Activated CD4-positive, alpha-beta T cell treated with anti-CD3 and anti-CD28 coated beads for 48 hours (primary cell): ENCODE results near the gene PARD3.
"Not testable (repeated sequence)": the region's sequence is repeated elsewhere in the genome, so short reads cannot be mapped to it uniquely, and the experiment has no call there.

Source experiments
- DNase-seq: peaks from one replicate; pipeline ENCODE4 v3.0.0-alpha.2; 2020

Gene PARD3

DNA sequence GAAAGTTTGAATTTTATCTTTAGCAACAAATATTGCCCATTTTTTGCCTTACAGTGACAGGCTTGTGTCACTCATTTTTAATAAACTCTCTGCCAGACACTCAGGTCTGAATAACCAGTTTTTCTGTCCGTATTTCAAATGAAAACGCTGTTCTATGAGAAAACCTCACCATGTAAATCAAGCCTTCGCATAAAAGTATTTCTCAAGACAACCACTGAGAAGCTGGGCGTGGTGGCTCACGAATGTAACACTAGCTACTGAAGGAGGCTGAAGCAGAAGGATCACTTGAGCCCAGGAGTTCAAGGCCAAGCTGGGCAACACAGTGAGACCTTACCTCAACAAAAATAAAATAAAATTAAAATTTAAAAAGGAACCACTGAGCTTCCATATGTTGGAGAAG, 339.3 kb downstream of the PARD3 start:
- no peak for DNase-seq

- no peak for DNase-seq
Observed at GRCh38 chr10:34475274-34475646, 339.8 kb downstream of the PARD3 start.

GRCh38 chr10:34474555-34475273, 340.4 kb downstream of the PARD3 start:
- no peak for DNase-seq

GRCh38 chr10:34474009-34474376, 341.1 kb downstream of the PARD3 start:
- no peak for DNase-seq

DNA sequence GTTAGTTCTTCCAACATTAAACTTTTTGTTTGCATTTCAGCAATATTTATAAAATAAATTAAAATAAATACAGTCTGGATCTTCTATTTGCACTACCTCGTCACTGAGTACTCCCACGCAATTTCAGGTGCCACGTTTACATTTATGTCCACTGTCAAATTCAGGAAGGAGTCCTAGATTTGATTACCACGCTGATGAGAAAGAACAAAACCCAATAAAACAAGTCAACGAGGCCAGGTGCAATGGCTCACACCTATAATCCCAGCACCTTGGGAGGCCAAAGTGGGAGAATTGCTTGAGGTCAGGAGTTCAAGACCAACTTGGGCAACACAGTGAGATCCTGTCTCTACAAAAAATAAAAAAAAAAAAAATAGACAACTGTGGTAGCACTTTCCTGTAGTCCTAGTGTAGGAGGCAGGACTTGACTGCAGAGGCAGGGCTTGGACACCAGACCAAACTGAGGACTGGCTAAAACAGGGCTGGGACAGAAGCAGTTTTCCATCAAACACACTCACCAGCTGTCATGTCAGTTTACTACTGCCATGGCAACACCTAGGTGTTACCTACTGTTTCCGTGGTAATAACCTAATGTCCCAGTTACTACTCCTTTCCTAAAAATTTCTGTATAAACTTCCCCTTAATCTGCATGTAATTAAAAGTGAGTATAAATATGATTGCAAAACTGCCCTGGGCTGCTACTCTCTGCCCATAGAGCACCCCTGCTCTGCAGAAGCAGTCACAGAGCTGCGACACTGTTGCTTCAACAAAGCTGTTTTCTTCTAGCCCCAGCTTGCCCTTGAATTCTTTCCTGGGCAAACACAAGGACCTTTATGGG, 341.7 kb downstream of the PARD3 start:
- DNase-seq, result no peak

DNA sequence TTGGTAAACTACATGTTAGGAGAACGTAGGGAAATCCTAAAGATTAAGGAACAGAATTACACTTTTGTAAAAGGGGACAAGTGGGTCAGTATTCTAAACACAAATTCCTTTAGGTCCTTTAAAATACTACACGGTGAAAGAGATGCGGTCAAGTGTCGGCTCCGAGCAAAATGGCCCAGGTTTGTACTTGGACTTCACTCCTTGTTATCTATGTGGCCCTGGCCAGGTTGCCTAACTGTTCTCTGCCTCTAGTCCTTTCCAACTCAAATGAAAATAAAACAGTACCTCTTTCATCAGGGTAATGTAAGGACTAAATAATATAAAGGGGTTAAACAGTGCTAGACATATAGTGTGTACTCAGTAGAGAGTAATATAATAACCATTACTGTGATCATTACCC, 344.8 kb downstream of the PARD3 start:
- no peak for DNase-seq

DNA sequence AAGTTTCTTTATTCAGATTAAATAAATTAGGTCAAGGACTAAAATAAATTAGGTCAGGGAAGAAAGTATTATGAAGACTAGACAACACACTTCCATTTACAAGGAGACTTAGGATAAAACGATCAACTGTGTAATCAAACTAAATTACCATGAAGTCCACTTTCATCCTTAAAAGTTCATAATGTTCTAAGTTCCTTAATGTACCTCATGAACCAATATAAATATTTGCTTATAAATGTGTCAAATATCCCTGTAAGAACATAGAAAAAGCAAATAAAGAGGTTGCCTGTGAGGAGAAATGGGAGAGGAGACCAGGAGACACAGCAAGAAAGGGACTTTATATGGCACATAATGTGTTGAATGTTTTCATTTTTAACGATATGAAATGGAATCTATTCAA, 345.6 kb downstream of the PARD3 start:
- no peak for DNase-seq

DNA sequence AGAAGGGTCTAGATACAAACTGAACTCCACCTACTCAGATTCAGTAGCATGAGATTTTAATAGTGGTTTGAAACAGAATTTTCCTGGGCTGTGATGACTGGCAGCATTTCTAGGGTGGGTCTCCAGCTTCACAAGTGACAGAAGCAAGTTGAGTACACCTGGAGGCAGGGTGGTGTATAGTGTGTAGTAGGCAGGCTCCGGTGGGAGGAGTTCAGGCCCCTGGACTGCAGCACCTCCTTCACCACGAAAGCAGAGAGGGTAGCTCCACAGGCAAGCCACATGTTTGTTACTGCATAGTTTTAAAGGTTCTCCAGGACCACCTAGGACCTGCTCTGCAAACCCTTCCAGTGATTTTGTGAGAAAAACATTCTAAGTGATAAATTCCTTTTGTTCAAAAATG, 347.2 kb downstream of the PARD3 start:
- no peak for DNase-seq

- no peak for DNase-seq
Observed at GRCh38 chr10:34467364-34467763, 347.7 kb downstream of the PARD3 start.

GRCh38 chr10:34465678-34466077, 349.4 kb downstream of the PARD3 start:
- DNase-seq, result no peak

DNA sequence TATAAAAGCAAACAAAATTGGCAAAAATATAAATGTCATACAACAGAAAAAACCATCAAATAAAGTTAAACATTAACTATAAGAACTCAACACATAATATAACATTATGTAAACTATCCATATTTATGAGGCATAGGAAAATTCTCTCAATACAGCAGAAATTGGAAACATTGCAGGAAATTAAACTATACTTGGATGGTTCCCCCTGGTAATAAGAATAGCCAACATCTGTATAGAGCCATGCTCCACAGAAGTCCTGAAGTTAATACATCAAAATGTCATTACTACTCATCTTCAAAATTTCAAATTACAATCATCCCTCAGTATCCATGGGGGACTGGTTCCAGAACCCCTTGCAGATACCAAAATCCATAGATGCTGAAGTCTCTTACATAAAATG, 350.5 kb downstream of the PARD3 start:
- no peak for DNase-seq

DNA sequence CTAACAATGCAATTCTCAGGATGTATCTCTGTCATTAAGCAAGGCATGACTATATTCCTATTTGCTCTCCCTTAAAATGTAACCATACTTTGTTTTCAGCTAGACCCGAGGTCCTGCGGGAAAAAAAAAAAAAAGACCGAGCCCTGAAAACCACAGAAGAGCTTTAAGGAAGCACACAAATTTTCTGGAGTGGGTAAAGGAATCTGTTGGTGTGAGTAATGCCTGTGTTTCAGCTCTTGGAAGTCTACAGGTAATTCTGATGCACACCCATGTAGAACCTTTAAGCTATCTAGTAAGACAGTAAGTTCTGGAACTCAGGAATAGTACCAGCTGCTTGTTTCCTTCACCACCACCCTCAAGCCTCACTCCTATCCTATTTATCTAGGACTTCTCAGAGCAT, 351.1 kb downstream of the PARD3 start:
- no peak for DNase-seq

DNA sequence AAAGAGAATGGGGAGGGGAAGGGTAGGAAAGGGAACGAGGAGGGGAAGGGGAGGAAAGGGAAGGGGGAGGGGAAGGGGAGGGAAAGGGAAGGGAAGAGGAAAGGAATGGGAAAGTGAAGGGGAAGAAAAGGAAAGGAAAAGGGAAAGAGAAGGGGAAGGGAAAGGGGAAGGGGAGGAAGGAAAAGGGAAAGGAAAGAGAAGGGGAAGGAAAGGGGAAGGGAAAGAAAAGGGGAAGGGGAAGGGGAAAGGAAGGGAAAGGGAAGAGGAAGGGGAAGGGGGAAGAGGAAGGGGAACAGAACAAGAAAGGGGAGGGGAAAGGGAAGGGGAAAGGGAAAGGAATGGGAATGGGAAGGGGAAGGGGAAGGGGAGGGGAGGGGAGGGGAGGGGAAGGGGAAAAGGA, 352.1 kb downstream of the PARD3 start:
- DNase-seq, result no peak

DNA sequence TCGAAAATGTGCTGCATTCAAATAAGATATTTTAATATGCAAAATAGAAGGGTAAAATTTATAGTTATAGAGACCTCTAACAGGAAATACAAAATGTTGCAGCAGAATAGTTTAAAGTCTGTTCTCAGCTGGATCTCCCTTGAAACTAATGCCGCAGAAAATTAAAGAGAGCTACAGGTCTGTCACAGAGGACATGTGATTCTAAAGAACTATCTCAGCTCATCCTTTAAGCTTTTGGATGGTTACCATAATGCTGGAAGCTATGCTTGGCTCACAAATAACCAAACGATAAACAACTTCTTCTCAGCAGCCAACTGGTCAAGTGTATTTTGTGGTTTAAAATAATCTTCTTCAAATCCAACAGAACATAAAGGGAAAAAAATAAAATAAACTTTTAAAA, 353.0 kb downstream of the PARD3 start:
- no peak for DNase-seq

GRCh38 chr10:34454590-34455261, 360.4 kb downstream of the PARD3 start:
- DNase-seq, result no peak

- no peak for DNase-seq
Observed at GRCh38 chr10:34449836-34450235, 365.3 kb downstream of the PARD3 start.

GRCh38 chr10:34446049-34446448, 369.0 kb downstream of the PARD3 start:
- no peak for DNase-seq

- no peak for DNase-seq
Observed at GRCh38 chr10:34444223-34445183, 370.6 kb downstream of the PARD3 start.

GRCh38 chr10:34439386-34439785, 375.7 kb downstream of the PARD3 start:
- DNase-seq, result not testable (repeated sequence)

GRCh38 chr10:34438741-34439140, 376.4 kb downstream of the PARD3 start:
- DNase-seq, result no peak

DNA sequence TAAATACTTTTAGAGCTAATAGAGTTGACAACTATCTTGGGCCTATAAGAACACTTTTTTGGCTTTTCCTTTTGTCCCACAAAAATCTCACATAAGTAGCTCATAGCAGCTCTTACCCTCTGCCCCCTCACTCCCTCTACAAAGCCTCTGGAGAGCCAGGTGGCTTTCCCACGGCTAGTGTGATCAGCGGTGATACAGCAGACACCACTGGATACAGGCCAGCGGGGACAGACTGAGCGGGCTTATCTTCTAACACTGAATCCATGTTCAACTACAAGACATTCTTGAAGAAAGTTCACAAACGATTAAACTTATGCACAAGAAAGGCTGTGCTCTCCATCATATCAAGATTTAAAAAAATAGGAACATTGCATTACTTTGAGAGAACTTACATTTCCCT, 377.2 kb downstream of the PARD3 start:
- DNase-seq, result no peak

DNA sequence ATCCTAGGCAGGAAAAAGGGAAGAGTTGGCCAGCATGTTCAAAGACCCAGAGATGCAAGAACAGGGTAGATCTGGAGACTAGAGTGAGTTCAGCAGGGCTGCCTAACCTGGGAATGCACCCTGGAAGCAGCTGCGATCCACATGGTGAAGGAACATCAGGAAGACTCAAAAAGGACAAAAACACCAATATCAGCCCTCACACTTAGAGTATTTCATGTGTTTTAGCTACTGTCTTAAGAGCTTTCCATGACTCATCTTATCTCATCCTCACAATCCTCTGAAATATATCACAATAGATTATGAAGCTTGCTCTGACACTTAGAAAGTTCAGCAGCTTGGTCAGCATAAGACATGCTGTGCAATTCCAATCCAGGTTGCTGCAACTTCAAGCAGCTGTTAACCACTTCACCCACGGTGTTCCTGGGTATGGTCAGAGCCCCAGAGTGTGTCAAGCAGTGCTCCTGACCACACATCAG, 380.9 kb downstream of the PARD3 start:
- no peak for DNase-seq
